Peyer's patch (tissue), 4 donors: ENCODE measurements around the gene KCNE2. TPM values are rescaled to one million over a fixed set of nuclear protein-coding genes. Genes with fewer than 3 reads are reported as not detected.
A peak's percentile ranks its signal among the peaks of the same experiment; 100 is the strongest.

Source experiments
- DNase-seq, 3 donors: peaks; one replicate each; pipeline ENCODE4 v3.0.0-alpha.2; 2017 to 2019
- H3K27ac ChIP-seq, 4 donors: fragments of 200-600 bp; sonication (generic); one replicate each; pipeline ENCODE4 v1.5.1; 2016 to 2019
- H3K27me3 ChIP-seq, 2 donors: fragments of 200-600 bp; sonication (generic); one replicate each; pipeline ENCODE4 v1.5.1; 2019
- H3K36me3 ChIP-seq, 3 donors: fragments of 200-600 bp; sonication (generic); one replicate each; pipeline ENCODE4 v1.5.1; 2016 to 2019
- H3K4me1 ChIP-seq, 4 donors: fragments of 200-600 bp; sonication (generic); one replicate each; pipeline ENCODE4 v1.5.1; 2016 to 2019
- H3K4me3 ChIP-seq, 4 donors: fragments of 200-600 bp; sonication (generic); 1 replicate in 3 of 4; 2 replicates in 1 of 4; pipeline ENCODE4 v1.5.1; 2016 to 2019; ENCODE audit warnings: mild to moderate bottlenecking in 1 of 4
- H3K9me3 ChIP-seq, 4 donors: fragments of 200-600 bp; sonication (generic); one replicate each; pipeline ENCODE4 v1.5.1; 2016 to 2019; ENCODE audit warnings: mild to moderate bottlenecking in 1 of 4
- CTCF ChIP-seq, 6 experiments: fragments of 450-650 bp in 4 of 6; fragments of 200-600 bp in 2 of 6; sonication (generic) in 1 of 6; IDR thresholded peaks; one replicate each; pipeline ENCODE4 v1.5.1; 2017 to 2019; ENCODE audit warnings: antibody characterized with exemption in 6 of 6, mild to moderate bottlenecking in 3 of 6, moderate library complexity in 1 of 6
- POLR2A ChIP-seq, 2 donors: fragments of 450-650 bp; IDR thresholded peaks; one replicate each; pipeline ENCODE4 v1.5.1; 2017; ENCODE audit warnings: antibody characterized with exemption in 2 of 2, mild to moderate bottlenecking in 2 of 2, moderate library complexity in 2 of 2
- total RNA-seq, 4 donors: library from RNA; depleted of rRNA; stranded (reverse); fragments of >200 nt; gene quantifications; one replicate each; pipeline ENCODE4 v1.1.0, GENCODE V29; 2016

Gene KCNE2
- not detected for total RNA-seq

- no peaks in the 10 kb centered on the region for H3K36me3 ChIP-seq
- H3K27me3 ChIP-seq = no peaks in the 10 kb centered on the region
- H3K9me3 ChIP-seq = no peaks in the 10 kb centered on the region
- H3K4me3 ChIP-seq = no peak within 1 kb of the TSS
- DNase-seq = peak in 1 of 3 donors; percentile 18
- no peaks in the 10 kb centered on the region for H3K4me1 ChIP-seq
- no peak within 1 kb of the TSS for H3K27ac ChIP-seq
- no peak for TF ChIP-seq CTCF (IDR thresholded peaks at IDR 0.05)
- no peak for TF ChIP-seq POLR2A (IDR thresholded peaks at IDR 0.05)
These were observed at the start of gene KCNE2 for GRCh38 chr21:34363733-34364132. Gene KCNE2, plus strand, starts transcription at chr21:34364006. Its CDS starts 6,473 bp downstream, at chr21:34370479.

GRCh38 chr21:34319585-34319984 is 44.2 kb upstream of the KCNE2 start:
- Histone ChIP-seq H3K27ac (no peak overlapping the region), H3K36me3 (no peaks in the 10 kb centered on the region), H3K27me3 (no peaks in the 10 kb centered on the region), H3K4me3 (no peak overlapping the region), H3K9me3 (no peaks in the 10 kb centered on the region), H3K4me1 (no peaks in the 10 kb centered on the region)
- no peak for DNase-seq
- TF ChIP-seq POLR2A (IDR thresholded peaks at IDR 0.05) = no peak
- no peak for TF ChIP-seq CTCF (IDR thresholded peaks at IDR 0.05)

GRCh38 chr21:34320011-34320410 is 43.8 kb upstream of the KCNE2 start:
- H3K4me3 ChIP-seq = no peak overlapping the region
- no peaks in the 10 kb centered on the region for H3K27me3 ChIP-seq
- DNase-seq = no peak
- H3K27ac ChIP-seq = no peak overlapping the region
- no peaks in the 10 kb centered on the region for H3K4me1 ChIP-seq
- TF ChIP-seq POLR2A (IDR thresholded peaks at IDR 0.05) (no peak), CTCF (IDR thresholded peaks at IDR 0.05) (no peak)
- no peaks in the 10 kb centered on the region for H3K9me3 ChIP-seq
- no peaks in the 10 kb centered on the region for H3K36me3 ChIP-seq

- no peaks in the 10 kb centered on the region for H3K4me1 ChIP-seq
- no peaks in the 10 kb centered on the region for H3K36me3 ChIP-seq
- DNase-seq = no peak
- TF ChIP-seq POLR2A (IDR thresholded peaks at IDR 0.05) = no peak
- no peak for TF ChIP-seq CTCF (IDR thresholded peaks at IDR 0.05)
- no peak overlapping the region for H3K27ac ChIP-seq
- H3K9me3 ChIP-seq = no peaks in the 10 kb centered on the region
- no peaks in the 10 kb centered on the region for H3K27me3 ChIP-seq
- H3K4me3 ChIP-seq = no peak overlapping the region
These were observed 33.8 kb upstream of the KCNE2 start for GRCh38 chr21:34330055-34330454.

GRCh38 chr21:34331726-34332125 is 32.1 kb upstream of the KCNE2 start:
- H3K9me3 ChIP-seq = no peaks in the 10 kb centered on the region
- no peak for DNase-seq
- H3K27ac ChIP-seq = no peak overlapping the region
- H3K36me3 ChIP-seq = no peaks in the 10 kb centered on the region
- no peaks in the 10 kb centered on the region for H3K27me3 ChIP-seq
- TF ChIP-seq POLR2A (IDR thresholded peaks at IDR 0.05) = no peak
- H3K4me3 ChIP-seq = no peak overlapping the region
- no peaks in the 10 kb centered on the region for H3K4me1 ChIP-seq

GRCh38 chr21:34332347-34332746 is 31.5 kb upstream of the KCNE2 start:
- no peak overlapping the region for H3K4me3 ChIP-seq
- TF ChIP-seq CTCF (IDR thresholded peaks at IDR 0.05) = no peak
- no peak for TF ChIP-seq POLR2A (IDR thresholded peaks at IDR 0.05)
- no peaks in the 10 kb centered on the region for H3K9me3 ChIP-seq
- H3K27ac ChIP-seq = no peak overlapping the region
- no peak for DNase-seq
- H3K4me1 ChIP-seq = peaks cover 0 to 2% (median 0%) of the 10 kb centered on the region in 4 donors
- H3K27me3 ChIP-seq = no peaks in the 10 kb centered on the region
- no peaks in the 10 kb centered on the region for H3K36me3 ChIP-seq
